ENCODE results near the gene PINK1.

- TF ChIP-seq CTCF (IDR thresholded peaks at IDR 0.05), result no peak
- TF ChIP-seq POLR2A (IDR thresholded peaks at IDR 0.05), result no peak
Observed at GRCh38 chr1:20615946-20616846, 17.1 kb upstream of the PINK1 start.

Measured in lower leg skin (tissue), 3 donors.